DMS114 treated with DMSO at 0.1 percent for 48 hours (cell line): ENCODE results near the gene TMEM273.
A peak's percentile ranks its signal among the peaks of the same experiment; 100 is the strongest.

Experiments used
- DNase-seq: peaks from one replicate; lab custom pipeline; 2025; ENCODE audit not compliant: unreplicated experiment; lab: John Stamatoyannopoulos, UW

Gene TMEM273

DNA sequence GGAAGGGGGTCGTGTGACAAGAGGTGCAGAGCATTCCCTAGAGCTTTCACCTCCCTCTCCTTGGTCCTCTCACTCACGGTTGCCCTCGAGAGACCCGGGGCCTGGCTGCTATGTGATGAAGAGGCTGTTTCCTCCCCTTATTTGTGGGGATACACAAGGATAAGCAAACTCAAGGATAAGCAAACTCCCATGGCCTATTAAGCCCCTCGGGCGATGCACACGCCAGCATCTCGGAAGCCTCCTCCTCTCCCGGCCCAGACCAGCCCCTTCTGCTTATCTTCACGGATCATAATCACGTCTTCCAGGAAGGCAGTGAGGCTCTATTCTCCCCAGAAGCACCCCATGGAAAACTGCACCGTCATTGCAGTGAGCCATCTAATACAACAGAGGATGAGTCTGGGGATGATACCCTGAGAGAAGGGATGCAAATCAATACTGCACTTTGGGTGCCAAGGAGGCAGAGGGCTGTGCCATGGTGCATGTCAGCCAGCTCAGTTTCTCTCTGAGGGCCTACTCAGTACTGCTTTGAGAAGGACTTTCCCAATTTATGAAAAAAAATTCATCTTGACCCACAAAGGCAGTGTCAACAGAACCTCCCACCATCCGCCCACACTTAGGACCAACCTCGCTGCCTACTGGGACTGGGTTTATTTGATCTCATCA, 22.2 kb downstream of the TMEM273 start:
- DNase-seq = no peak

DNA sequence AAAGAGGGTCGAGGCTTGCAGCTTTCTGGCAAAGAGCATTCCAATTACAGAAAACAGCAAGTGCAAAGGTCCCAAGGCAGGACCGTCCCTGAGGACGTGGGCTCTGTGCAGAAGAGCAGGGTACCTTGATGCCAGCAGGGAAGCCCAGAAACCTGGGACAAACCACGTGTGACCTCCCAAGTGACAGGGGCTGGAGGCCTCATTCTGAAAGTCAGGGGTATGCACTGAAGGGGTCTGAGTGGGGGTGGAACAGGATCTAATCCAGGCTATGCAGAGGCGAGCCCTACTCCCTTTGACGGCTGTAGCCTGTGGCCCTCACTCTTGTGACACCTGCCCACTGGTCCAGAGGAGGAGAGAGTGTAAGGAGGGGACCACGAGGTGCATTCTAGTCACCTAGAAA, 22.9 kb downstream of the TMEM273 start:
- DNase-seq = no peak

DNA sequence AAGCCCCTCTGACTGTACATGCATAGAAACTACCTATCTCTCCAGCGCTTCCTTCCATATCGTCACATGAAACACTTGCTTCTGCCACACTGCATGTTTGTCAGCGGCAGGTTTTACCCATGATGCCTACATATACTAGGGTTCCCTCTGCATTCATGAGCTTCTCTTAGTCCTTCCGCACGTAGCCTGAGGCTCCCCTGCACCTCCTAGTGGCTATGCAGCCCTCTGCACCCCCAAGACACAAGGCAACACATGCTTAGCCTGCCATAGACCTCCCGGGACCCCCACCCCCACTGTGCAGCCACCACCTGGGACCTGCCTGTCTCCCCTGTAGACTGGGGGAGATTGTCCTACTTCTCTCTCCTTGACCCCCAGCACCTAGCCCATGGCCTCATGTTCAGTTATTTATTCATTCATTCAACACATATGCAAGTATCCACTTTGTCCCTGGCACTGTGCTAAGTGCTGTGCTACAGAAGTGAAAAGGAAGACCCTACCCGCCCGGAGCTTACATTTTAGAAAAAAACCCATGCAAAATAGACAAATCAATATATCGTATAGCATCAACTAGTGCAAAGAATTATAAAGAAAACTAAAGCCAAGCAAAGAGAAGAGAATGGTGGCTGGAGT, 23.5 kb downstream of the TMEM273 start:
- no peak for DNase-seq

DNA sequence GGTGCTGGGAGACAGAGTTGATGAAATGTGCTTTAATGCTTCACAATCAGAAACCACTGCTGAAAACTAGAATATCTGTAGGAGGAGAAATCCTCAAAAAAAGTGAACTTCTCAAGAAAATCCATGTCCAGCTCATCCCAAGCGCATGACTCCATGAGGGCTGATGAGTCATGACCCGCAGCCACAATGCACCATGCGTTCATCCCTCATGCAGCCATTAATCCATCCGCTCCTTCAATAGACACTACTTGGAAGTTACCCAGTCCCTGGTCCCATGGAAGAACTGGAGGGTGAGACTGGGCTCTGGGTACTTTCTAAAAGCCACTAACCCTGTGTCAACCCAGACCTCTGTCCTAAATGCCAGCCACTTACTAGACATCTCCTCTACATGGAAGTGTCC, 24.4 kb downstream of the TMEM273 start:
- no peak for DNase-seq

DNA sequence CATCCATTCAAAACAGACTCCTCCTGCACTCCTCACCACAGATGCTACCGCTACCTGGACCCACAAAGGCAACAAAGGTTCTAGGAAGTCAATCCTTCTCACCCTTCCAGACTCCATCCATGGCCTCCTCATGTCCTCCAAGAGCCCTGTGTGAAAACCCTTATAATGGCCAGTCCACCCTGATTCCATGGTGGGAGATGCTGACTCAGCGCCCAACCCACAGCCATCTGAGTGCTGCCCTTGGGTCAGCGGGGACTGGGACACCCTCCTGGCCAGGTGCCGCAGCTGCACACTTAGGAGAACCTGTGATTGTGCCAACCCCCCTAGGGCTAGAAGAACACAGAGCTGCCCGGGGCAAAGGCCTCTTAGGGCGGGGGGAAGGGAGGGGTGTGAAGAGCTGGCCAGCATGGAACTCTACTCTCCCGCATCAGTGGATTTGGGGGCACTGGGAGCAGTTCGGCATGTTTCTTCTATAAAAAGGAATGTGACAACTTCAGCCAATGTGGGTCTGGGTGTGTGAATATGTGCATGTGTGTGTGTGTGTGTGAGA, 25.4 kb downstream of the TMEM273 start:
- no peak for DNase-seq

DNA sequence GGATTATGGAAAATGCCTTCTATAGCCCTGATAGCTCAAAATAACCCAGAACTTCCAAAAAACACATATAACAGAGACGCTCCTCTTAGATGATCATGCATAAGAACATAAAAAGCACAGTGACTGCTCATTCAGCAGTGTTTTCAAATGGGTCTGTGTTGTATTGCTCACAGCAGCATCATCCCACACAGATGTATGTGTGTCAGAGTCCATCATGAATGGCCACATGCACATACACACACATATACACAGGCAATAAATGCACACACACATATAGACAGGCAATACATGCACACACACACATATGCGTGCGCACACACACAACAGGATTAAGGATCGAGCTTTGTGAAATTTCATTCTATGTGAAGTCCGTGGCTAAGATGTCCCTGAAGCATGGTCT, 26.1 kb downstream of the TMEM273 start:
- no peak for DNase-seq

DNA sequence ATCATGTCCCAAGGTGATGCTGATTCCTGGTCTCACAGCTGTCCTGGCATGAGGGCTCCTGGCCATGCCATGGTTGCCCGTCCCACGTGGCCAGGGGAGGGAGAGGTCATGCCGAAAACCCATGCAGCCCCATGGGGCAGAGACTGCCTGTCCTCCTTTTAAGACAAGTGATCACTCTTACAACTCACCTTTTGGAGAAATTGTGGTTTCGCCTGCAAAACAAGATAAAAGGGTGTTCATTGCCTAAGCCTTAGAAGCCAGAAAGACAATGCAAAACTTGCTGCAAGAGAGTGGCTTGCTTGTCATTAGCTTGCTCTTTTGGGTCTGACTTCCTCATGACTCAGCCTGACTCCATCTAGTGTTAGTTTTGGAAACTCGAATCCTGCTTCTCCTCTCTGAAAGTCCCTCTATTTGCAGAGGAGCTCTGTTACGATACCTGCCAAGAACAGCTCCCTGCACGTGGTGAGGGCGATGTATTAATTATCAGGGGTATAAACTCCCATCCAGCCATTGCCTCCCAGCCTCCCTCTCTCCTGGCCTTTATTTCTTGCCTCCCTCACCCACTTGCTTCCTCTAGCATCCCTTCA, 26.7 kb downstream of the TMEM273 start:
- peak; percentile 53 for DNase-seq

DNA sequence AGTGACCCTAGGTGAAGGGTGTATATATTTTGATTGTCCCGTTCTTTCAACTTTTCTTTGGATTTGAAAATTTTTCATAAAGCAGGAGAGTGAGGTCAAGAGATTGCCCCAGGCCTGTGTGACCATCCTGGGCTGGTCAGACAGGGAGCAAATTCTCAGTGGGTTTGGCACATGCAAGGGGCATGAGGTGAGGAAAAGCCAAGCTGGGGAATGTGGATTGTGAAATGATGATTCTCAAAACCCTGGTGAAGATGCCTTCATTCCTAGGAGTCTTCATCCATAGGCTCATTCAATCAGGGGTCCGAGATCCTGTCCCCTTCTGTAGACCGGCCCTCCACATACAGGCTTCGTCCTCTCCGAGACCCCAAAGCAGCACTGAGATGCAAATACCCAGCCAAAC, 27.4 kb downstream of the TMEM273 start:
- DNase-seq = no peak

DNA sequence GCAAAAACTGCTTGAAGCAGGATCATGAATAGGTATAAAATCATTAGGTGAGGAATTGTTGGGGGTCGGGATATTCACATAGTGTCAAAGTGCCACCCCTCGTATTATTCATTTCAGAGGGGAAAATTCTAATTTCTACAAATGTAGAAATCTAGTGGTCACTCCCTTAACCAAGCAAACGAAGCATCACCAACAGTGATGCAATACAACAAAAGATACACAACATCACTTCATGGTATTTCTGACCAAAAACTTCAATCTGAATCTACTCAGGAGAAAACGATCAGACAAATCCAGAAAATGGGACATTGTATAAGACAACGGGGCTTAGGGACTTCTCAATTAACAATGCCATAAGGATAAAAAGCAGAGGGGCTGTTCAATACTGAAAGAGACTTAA, 28.1 kb downstream of the TMEM273 start:
- DNase-seq = no peak

DNA sequence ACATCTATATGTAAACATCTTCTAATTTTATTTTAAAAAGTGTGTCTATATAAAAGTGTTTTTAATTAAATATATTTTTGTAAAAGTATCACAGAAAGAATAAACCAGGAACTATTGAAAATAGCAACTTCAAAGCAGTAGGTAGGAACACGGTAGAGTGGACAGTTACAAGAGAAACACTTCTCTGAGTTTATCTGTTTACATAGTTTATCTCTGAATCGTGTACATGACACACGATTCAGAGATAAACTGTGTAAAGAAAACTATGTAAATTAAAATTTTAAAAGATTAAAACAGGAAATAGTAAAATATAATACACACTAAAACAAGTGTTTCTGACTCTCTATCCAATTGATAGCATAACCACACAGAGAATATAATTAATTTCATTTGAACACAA, 29.3 kb downstream of the TMEM273 start:
- no peak for DNase-seq

DNA sequence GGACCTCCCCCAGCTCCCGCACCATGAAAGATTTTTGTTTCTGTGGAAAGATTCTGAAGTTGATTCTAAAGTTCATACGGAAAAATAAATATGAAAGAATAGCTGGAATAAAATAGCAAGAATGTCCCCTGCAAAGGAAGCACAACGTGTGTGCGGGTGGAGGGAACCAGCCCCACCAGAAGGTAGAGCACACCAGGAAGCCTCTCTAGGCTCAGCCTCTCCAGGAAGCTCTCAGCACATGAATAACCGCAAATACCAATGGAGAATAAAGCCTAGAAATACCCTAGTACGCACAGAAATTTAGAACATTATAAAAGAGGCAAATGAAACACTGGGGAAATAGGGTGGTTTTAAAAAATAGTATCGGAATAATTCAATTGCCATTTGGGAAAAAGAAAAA, 29.8 kb downstream of the TMEM273 start:
- no peak for DNase-seq

DNA sequence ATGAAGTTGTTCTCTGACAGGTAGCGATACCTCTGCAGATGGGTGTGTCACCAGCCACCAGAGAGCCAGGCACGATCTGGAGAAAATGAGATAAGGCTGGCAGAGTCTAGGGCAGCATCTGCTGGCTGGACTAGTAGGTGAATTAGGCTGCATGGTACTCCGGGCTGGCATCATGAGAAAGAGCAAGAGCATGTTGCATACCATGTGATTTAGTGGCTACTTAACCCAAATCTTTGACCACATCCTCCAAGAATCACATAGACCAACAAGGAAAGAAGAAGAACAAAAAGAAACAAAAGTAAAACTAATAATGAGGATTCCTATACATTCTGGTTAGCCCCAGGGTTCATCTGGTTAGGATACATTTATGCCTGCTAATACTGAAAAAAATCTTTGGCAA, 31.0 kb downstream of the TMEM273 start:
- DNase-seq = no peak

DNA sequence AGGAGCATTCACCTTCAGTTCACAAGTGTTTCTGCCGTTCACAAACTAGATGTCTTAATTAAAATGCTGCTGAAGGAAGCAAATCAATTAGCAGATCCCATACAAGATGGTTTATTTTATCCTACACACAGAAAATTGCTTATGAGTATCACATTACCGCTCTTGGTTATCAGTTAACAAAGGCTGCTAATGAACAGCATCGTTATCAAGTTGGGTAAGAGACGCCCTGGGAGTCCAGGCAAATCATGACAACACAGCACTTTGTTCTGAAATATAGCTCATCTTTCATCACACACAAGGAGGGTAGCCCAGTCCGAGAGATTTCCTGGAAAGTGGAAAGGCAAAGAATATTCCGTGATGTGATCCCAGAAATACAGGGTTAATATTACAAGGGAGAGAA, 33.5 kb downstream of the TMEM273 start:
- no peak for DNase-seq

DNA sequence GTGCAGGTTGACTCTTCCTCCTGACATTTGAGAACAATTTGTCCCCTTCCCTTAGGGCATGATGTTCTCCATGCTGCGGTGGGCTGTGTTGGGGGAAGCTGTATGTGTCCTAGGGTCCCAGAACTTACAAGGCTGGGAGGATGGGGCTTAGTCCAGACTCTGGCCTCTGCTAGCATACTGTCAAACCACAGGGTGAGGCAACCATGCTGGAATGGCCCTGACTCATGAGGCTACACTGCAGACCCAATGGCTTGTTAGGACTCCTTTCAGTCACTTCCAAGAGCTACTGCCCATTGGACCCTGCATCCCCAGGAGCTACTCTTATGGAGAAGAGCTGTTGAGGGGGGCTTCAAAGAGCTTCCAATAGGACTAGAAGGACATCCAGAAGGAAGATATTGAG, 34.2 kb downstream of the TMEM273 start:
- DNase-seq = no peak

DNA sequence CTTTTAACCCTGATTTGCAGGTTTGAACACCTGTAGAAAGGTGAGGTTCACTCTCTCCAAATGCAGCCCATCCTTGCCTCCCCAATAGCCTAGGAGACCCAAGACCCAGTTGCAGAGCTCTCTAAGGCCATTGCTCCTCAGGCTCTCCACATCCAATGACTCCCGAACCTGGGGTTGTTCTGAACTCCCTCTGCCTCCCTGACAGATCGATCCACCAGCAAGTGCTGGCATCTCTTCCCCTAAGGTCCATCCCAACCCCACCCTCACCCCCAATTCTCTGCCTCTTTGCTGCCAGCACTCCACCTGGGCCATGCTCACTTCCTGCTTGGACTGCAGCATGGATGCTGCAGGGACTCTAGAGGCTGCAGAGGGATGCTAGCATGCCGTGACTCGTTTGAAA, 35.1 kb downstream of the TMEM273 start:
- no peak for DNase-seq

DNA sequence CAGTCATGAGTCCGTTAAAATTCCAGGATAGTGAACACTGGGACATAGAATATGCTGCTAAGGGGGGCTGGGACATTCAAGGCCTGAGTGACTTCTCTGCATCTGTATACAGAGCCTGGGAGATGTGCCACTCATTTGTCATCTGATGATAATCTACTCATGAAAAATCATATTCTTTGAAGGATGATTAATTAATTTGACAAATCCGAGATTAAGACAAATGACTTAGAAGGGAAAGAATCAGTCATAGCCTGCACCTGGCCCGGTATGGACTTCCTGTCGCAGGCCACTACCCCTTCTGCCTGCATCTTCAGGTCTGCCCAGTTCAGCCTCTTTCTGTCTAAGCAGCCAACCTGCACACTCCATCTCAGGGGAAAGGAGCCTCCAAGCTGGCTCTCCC, 35.5 kb downstream of the TMEM273 start:
- DNase-seq = no peak

DNA sequence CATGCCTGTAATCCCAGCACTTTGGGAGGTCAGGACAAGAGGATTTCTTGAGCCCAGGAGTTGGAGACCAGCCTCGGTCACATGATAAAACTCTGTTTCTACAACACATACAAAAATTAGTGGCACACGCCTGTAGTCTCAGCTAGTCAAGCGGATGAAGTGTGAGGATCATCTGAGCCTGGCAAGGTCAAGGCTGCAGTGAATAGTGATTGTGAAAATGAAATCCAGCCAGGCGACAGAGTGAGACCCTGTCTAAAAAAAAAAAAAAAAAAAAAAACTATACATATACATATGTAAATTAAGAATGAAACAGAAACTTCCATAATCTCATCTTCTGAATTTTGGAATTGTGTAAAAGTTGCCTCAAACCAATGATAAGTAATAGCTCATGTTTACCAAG, 36.2 kb downstream of the TMEM273 start:
- DNase-seq = no peak

DNA sequence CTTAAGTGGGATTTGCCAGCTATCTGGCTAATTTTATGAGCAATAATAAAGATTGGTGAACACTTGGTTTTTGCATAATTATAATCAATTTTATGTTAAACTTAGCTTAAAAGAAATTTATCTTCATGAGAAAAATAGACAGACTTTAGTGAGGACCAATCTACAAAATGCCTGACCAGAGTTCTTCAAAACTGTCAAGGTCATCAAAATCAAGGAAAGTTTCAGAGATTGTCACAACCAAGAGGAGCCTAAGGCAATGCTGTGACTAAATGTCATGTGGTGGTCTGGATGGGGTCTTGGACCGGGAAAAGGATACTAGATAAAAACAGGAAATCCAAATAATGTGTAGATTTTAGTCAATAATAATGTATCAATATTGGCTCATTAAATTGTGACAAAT, 36.7 kb downstream of the TMEM273 start:
- DNase-seq = no peak

DNA sequence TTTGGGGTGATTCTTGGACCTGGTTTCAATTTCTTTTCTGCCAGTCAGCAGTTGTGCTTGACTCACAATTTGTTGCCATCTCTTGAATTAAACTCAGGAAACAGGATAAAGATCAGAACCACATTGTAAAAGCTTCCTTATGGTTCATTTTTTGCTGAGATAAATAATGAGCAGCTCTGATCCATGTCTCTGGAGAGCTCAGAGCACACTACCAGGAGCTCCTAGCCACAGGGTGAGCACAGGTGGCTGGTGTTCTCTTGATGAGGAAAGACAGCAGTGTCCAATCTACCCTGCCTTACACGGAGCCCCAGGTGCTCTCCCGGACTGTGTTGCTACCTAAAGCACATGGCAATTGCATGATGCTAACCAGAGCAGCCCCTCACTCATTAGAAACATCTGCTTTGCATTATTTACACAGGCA, 37.2 kb downstream of the TMEM273 start:
- no peak for DNase-seq

DNA sequence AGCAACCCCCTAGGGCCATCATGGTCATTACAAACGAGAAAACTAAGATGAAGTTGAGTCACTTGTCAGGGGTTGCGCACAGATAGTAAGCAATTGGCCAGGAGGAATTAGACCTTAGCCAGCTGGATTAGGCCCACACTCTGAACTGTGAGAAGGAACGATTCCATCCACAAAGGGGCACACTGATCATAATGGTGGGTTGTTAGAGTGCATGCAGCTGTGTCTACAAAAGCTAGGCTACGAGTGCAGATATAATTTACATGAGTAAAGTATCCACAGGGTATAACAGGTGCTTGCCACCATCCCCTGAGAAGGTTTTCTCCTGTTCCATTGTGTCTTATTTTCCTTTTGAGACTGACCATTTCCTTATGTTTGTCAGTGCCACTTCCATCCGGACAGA, 37.8 kb downstream of the TMEM273 start:
- no peak for DNase-seq

DNA sequence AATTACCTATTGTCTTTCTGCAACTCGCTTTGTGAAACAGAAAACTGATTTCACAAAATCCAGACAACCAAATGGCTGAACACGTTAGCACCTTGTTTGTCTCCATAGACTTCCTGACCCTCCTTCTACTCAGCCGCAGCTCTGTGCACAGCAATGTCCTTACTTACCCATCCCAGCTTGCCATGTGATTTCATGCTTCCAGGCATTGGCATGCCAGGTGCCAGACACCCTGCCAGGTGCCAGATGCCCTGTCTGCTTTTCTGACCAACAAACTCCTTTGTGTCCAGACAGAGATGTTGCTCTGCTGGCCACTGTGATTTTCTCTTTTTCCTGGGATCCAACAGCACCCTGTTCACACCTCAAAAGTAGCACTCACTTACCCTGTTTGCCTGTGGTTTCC, 38.3 kb downstream of the TMEM273 start:
- DNase-seq = no peak

DNA sequence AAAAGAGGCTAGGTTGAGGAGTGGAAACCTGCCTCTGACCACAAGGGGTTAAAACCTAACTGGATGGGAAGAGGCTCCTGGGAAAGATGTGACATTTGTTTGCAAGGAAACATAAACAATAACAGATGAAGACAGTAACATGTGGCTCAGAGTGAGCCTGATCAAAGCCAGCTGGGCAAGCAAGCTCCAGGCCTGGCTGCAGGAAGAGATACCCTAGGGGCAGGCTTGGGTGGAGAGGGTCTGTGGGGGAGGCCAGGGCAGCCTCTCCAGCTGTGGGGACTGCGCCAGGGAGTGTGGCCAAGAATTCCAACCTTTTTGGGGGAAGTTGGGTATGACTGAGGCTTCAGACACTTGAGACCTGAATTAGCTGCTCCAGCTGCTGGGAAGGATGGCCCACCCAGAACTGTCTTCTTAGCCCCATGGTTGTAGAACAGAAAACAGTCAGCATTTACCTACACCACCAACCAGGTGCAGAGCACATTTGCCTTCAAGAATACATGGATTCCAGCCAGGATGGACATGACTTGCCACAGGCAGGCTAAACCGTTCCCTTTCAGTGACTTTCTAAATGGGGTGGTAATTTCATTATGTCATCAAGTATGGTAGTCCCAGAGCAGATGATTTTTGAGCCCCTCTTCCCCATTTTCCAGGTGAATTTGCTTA, 44.0 kb downstream of the TMEM273 start:
- no peak for DNase-seq
